GM12872 (cell line): Measurements from ENCODE around the gene PRKN.

Experiments used
- TF ChIP-seq, protein P1 (sequence below): IDR thresholded peaks from 3 replicates; pipeline ENCODE4 v1.5.1; 2011; ENCODE audit warnings: low read depth, mild to moderate bottlenecking, low read length, moderate library complexity; ENCODE audit not compliant: insufficient read depth

The PRKN gene

DNA sequence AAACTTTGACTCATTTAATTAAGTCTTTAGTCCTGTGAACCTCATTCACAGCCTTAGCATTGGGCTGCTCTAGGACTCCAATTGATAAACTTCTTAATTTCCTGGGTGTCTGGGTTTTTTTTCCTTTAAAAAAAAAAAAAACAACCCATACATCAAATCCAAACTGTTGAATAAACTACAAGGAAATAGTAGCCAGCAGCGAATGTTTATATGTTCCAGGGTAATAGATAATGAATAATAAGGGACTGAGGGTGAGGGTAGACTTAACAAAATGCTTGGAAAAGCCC is 890.2 kb downstream of the PRKN start:
- TF ChIP-seq, protein P1, sequence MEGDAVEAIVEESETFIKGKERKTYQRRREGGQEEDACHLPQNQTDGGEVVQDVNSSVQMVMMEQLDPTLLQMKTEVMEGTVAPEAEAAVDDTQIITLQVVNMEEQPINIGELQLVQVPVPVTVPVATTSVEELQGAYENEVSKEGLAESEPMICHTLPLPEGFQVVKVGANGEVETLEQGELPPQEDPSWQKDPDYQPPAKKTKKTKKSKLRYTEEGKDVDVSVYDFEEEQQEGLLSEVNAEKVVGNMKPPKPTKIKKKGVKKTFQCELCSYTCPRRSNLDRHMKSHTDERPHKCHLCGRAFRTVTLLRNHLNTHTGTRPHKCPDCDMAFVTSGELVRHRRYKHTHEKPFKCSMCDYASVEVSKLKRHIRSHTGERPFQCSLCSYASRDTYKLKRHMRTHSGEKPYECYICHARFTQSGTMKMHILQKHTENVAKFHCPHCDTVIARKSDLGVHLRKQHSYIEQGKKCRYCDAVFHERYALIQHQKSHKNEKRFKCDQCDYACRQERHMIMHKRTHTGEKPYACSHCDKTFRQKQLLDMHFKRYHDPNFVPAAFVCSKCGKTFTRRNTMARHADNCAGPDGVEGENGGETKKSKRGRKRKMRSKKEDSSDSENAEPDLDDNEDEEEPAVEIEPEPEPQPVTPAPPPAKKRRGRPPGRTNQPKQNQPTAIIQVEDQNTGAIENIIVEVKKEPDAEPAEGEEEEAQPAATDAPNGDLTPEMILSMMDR, result no peak

DNA sequence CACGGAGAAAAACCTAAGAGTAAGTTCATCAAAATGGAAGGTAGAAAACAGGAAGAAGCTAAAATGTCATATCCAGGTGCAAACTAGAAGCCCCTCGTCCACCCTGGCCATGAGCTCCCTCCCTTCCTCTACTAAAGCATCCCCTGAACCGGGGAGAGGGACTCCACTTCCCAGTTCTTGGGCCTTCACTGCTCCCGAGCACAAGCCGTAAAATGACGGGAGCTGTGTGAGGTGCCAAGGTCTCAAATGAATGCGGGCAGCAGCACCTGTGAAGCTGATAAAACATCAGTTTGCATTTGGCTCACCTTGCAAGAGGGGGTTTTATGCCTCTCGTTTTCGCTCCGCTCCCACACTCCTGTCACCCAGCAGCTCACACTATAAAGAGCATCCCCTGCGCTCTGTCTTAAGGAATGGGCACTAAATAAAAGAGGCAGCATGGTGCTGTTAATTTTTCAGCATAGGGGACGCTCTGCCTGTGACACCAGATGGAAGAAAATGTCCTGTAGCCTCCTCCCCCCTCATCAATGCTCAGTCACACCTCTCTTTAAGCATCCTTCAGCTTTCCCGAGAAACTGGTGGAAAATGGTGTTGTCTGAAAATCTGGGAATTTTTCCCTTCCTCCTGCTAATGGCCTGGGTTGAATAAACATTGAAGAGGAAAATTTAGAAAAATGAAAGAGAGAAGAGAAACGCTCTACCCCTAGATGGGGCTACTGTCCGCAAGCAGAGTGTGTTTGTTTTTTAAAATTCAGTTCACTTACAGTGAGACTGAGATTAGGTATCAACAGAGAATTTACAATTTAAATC is 890.7 kb downstream of the PRKN start:
- TF ChIP-seq, protein P1, result no peak

DNA sequence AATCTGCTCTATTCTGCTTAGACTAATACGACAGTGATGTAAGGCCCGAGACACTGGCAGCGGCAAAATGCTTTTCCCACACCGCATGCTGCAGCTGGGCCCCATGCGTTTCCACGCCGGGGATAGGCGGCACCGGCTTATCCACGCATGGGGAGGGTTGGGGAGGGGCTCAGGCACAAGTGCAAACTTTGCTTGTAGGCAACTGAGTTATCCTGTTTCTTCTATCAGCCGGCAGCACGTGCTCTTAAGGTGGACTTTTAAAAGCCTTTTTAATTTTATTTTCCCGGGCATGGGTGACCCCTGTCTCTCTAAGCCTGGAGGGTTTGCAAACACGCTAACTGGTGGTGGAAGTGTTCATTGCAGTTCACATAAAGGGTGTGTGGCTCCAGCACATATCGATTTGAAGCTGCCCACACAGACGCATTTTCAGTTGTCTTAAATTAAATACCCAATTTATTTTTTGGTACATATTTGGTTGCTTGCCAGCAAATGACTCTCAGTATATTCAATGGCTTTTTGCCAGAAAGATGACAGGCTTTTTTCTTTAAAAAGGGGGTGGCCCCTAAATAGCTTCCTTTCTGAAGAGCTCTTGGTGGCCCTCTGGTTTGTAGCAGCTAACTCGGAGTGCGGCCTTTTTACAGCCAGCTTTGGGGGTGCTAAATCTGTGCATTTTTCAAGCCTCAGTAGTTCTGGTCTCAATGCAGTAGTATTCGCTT is 891.9 kb downstream of the PRKN start:
- TF ChIP-seq, protein P1, result no peak

DNA sequence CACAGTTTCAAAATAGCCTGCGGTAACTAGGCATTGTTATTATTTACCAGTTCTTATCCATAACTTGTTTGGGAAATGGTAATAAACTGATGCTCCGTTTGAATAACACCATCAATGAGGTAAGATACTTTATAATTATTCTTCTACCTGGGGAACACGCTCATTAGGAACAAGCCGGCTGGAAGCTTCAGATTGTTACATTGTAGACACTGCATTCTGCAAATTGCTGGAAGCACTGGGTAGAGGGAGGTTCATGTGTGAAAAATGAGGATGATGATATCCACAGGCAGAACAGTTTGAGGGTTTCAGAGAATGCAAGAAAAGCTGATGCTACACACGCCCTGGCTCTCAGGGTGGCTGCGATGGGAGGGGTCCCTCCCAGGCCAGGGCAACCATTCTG is 893.1 kb downstream of the PRKN start:
- TF ChIP-seq, protein P1, result no peak

DNA sequence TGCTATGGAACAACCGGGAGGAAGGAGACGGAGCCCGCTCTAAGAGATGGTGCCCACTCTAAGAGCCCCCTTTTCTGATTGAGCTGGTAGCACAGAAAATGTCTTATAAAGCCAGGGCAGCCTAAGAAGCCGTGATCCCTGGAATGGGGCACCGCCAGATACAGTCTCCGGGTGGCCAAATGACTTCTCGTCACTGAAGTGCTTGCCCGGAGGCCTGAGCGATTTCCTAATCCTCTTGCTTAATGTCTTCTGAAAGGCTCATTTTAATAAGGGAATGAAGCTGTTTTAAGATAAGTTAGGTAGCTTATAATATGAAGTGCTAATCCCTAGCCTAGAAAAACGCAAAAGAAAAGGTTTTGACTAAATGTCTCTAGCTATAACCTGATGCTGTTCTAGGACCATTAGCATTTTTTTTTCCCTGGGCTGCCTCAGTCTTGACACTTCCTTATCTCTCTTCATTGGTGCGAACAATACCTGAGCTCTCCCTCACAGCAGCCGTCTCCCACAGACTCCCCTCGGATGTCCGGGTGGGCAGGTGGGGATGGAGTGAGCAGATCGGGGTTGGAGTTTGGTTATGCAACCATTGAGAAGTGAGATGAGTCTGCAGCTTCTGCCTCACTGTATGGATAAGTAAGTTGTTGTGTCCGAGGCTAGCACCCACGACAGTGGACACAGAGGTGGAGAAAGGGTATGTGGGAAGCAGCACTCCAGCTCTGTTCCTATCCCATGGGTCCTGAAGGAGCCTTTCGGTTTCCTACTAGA is 894.3 kb downstream of the PRKN start:
- TF ChIP-seq, protein P1, result no peak

DNA sequence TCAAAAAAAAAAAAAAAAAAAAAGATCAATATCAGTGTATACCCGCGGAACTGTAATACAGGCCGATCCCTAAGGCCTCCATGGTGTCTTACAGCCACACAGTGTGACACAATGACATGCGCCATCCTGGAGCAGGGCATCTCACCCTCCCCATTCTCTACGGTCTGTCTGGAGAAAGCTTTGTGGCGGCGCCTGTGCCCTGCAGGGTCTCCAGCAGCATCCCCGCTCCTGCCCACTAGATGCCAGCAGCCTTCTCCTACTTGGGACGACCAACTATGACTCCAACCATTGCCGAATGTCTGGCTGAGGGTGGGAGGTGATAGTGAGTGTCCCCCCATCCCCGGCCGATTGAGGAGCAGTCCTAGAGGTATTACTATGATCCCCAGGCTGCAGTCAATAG is 894.9 kb downstream of the PRKN start:
- TF ChIP-seq, protein P1, result no peak
